LoVo (cell line): ENCODE results near the gene RGSL1.
"Not testable (repeated sequence)": the region's sequence is repeated elsewhere in the genome, so short reads cannot be mapped to it uniquely, and the experiment has no call there.

Source experiments
- DNase-seq: peaks from one replicate; pipeline ENCODE4 v3.0.0-alpha.2; 2016; ENCODE audit warnings: low spot score

The RGSL1 gene

DNA sequence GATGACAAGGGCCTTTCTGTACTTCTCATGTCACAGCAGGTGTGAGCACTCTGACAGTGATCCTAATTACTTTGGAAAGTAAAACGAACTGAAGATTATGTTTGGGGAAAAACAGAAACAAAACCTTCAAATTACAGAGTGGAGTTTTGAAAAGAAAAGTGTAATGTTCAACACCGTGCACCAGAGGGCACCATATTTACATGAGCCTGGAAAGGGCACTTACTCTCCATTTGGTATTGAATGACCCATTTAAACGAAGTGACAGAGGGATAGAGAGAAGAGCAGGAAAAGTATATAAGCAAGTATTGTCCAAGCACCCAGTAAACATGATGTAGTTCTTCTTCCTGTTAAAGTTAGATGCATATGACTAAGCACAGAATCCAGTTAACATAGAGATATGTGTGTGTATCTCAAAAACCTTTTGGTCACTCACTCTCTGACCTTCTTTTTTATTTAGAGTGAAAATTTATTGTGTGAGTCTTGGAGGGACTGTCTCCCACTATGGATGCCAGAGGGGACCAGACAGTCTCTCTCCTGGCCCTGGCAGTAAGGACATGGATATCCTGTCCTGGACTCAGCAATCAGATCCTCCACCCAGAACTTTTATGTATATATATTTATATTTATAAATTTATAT is 3.8 kb upstream of the RGSL1 start:
- DNase-seq: peak; percentile 51

DNA sequence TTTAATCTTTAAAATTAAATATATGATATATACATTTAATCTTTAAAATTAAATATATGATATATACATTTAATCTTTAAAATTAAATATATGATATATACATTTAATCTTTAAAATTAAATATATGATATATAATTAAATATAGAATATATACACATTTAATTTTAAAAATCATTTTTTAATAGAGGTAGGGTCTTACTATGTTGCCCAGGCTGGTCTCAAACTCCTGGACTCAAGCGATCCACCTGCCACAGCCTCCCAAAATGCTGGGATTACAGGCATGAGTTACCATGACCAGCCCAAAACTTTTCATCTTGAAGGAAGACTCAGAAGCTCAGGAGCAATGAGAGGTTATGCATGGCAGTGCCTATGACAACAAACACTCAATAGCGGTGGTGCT is 2.8 kb upstream of the RGSL1 start:
- not testable (repeated sequence) for DNase-seq

GRCh38 chr1:182447660-182448059 is 2.3 kb upstream of the RGSL1 start:
- no peak for DNase-seq

GRCh38 chr1:182453631-182454030 is 3.7 kb downstream of the RGSL1 start:
- DNase-seq: no peak

GRCh38 chr1:182457844-182458243 is 7.9 kb downstream of the RGSL1 start:
- no peak for DNase-seq

GRCh38 chr1:182459949-182460348 is 10.0 kb downstream of the RGSL1 start:
- no peak for DNase-seq

GRCh38 chr1:182460550-182460951 is 10.6 kb downstream of the RGSL1 start:
- no peak for DNase-seq

DNA sequence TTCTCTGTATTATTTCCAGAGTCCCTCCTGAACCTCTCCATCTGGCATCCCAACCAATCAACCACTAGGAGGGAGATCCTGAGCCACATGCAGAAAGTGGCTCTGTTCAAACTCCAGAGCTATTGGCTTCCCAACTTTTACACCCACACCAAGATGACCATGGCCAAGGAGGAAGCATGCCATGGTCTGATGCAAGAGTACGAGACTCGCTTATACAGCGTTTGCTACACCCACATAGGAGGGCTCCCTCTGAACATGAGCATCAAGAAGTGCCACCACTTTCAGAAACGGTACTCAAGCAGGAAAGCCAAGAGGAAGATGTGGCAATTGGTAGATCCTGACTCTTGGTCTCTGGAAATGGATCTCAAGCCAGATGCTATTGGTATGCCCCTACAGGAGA is 23.6 kb downstream of the RGSL1 start:
- no peak for DNase-seq

DNA sequence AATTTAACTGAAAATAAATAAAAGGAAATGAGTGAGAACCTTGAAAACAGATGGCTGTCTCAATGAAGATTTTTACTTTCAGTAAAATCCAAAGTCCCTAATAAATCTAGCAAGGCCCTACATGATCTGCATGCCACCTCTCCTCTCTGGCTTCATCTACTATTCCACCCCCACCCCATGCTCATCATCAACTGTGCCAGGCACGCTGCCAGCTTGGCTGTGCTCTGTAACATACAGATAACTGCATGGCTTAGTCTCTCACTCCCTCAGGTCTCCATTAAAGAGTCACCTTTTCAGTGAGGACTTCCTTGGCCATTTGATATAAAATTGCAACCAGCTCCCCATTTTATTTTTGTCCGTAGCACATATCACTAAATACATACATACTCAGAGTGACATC is 26.7 kb downstream of the RGSL1 start:
- DNase-seq: no peak

- DNase-seq: no peak
Observed at GRCh38 chr1:182478238-182478637, 28.3 kb downstream of the RGSL1 start.

- DNase-seq: no peak
Observed at GRCh38 chr1:182484067-182484466, 34.1 kb downstream of the RGSL1 start.

DNA sequence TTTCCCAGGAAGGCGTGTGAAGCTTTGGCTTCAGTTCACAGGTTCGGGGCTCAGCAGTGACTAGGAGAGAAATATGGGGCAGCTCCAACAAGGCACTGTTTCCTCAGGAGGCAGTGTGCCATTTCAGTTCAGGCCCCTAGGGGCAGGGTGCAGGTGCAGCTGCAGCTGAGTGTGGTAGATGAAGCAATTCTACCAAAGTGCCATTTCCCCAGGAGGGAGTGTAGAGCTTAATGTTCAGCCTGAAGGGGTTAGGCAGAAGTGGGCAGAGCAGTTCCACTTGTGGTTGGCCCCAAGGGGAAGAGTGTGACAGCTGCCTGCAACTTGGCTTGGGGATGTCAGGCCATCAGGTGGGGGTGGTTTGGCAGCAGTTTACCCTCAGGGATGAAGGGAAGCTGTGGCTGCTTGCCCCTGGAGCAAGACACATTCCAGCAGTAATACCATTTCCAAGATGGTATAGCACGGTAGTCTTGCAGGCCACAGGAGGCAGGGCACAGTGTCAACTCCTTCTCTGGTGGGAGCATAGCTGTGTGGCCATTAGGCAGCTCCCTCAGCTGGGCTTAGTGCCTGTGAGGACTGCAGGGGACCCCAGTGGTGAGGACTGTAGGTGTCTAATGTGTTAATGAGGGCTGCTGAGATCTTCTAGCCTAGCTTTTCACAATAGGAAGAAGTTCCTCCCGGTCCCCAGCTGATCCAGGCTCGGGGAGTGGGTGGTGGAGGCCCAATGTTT is 34.7 kb downstream of the RGSL1 start:
- no peak for DNase-seq

GRCh38 chr1:182485861-182486260 is 35.9 kb downstream of the RGSL1 start:
- no peak for DNase-seq

- DNase-seq: no peak
Observed at GRCh38 chr1:182488803-182489202, 38.9 kb downstream of the RGSL1 start.

- DNase-seq: no peak
Observed at GRCh38 chr1:182493063-182493462, 43.1 kb downstream of the RGSL1 start.

DNA sequence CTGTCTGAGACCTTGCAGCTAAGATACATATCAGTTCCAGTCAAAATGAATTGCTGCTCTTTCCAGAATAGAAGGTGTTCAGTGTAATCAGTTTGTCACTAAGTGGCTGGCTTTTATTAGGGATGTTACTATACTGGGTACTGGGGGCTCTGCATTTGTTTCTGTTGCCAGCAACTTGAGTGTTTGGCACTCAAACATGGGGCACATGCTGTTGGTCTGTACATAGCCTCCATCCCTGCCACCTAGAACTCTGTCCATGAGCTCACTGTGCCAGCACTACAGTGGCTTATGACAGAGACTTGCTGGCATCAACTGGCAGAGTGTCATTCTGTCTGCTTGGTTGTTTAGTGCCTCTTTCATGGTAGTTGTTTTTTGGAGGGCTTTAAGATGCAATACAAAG is 45.1 kb downstream of the RGSL1 start:
- DNase-seq: no peak

DNA sequence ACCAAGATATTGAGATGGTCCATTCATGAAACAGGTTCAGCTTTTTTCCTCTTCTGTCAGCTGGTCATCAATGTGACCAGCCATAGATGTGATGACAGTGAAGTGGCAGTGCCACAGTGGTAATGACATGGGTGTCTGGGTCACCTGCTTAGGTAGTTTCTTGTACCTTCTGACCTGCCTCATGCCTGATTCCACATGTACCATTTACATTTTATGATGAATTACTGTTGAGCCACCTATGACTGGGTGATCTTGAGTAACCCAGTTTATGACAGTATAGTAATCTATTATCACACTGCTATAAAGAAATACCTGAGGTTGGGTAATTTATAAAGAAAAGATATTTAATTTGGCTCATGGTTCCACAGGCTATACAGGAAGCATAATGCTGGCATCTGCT is 45.7 kb downstream of the RGSL1 start:
- no peak for DNase-seq

- peak; percentile 68 for DNase-seq
Observed at GRCh38 chr1:182507685-182508084, 57.7 kb downstream of the RGSL1 start.

DNA sequence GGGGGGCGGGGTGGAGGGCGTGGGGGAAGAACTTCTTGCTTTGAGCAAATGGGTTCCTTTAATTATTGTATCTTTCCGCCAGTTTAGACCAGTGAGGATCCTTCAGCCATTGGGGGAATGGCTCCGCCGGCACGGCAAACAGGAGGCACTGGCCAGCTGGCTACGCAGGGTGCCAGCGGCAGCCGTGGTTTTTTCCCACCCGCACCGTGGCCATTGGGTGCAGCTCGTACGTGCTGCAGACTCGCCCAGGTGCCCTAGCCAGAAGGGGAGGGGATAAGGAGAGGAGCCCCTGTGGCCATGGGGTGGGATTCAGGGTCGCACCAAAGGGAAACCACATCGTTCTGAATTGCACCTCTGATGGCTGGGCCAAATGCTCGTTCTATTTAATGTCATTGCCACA is 65.6 kb downstream of the RGSL1 start:
- no peak for DNase-seq

GRCh38 chr1:182520736-182521135 is 70.8 kb downstream of the RGSL1 start:
- DNase-seq: no peak

DNA sequence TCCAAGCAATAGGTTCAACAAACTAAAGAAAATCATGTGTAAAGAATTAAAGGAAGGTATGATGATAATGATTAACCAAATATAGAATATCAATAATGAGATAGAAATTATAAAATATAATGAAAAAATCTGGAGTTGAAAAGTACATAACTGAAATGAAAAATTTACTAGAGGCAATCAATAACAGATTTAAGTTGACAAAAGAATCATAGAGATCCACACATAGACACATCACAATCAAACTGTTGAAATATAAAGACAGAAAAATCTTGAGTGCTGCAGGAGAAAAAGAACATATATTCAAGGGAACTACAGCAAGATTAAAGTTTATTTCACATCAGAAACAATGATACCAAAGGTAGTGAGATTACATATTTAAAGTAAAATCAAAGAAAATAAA is 75.4 kb downstream of the RGSL1 start:
- DNase-seq: no peak

- DNase-seq: no peak
Observed at GRCh38 chr1:182527680-182528079, 77.7 kb downstream of the RGSL1 start.

GRCh38 chr1:182528206-182528605 is 78.3 kb downstream of the RGSL1 start:
- not testable (repeated sequence) for DNase-seq

- DNase-seq: no peak
Observed at GRCh38 chr1:182533896-182534295, 84.0 kb downstream of the RGSL1 start.
